Astrocyte (in vitro differentiated cells and primary cell): Measurements from ENCODE around the gene GNAQ. TPM values are rescaled to one million over a fixed set of nuclear protein-coding genes. Genes with fewer than 3 reads are reported as not detected.

Source experiments
- DNase-seq: peaks from one replicate; pipeline ENCODE4 v3.0.0-alpha.2; 2010; ENCODE audit warnings: low read depth
- FAIRE-seq: peaks from 2 replicates; lab custom pipeline; 2011; peaks lifted over from hg19 to GRCh38; lab: Jason Lieb, UNC
- H2AFZ ChIP-seq: 2 replicates; pipeline ENCODE4 v1.6.0; 2012; ENCODE audit warnings: low read depth, low read length, inconsistent platforms
- H3K27ac ChIP-seq: 2 replicates; pipeline ENCODE4 v1.5.1; 2011; ENCODE audit warnings: low read depth, low read length, inconsistent platforms
- H3K27me3 ChIP-seq: 2 replicates; pipeline ENCODE4 v1.6.0; 2011; ENCODE audit warnings: low read length, inconsistent platforms; ENCODE audit not compliant: insufficient read depth
- H3K36me3 ChIP-seq: 2 replicates; pipeline ENCODE4 v1.5.1; 2011; ENCODE audit warnings: low read length, inconsistent platforms; ENCODE audit not compliant: insufficient read depth
- H3K4me1 ChIP-seq: 2 replicates; pipeline ENCODE4 v1.5.1; 2011; ENCODE audit warnings: low read length, inconsistent platforms; ENCODE audit not compliant: insufficient read depth
- H3K4me2 ChIP-seq: 2 replicates; pipeline ENCODE4 v1.6.0; 2012; ENCODE audit warnings: low read length, inconsistent platforms
- H3K4me3 ChIP-seq: 2 replicates; pipeline ENCODE4 v1.5.1; 2011; ENCODE audit warnings: low read depth, mild to moderate bottlenecking, low read length, inconsistent platforms; ENCODE audit not compliant: insufficient read depth
- H3K79me2 ChIP-seq: 2 replicates; pipeline ENCODE4 v1.6.0; 2012; ENCODE audit warnings: mild to moderate bottlenecking, low read length, inconsistent platforms; ENCODE audit not compliant: insufficient read depth
- H3K9ac ChIP-seq: 2 replicates; pipeline ENCODE4 v1.6.0; 2012; ENCODE audit warnings: mild to moderate bottlenecking, low read length, inconsistent platforms
- H3K9me3 ChIP-seq: 2 replicates; pipeline ENCODE4 v1.5.1; 2012; ENCODE audit warnings: low read depth, mild to moderate bottlenecking, low read length, inconsistent platforms; ENCODE audit not compliant: insufficient read depth
- H4K20me1 ChIP-seq: 2 replicates; pipeline ENCODE4 v1.6.0; 2012; ENCODE audit warnings: low read length, inconsistent platforms; ENCODE audit not compliant: insufficient read depth
- H3K27ac Mint-ChIP-seq: one replicate; pipeline ENCODE4 v1.8.0; 2021; ENCODE audit warnings: mild to moderate bottlenecking, mixed read lengths; ENCODE audit not compliant: unreplicated experiment
- H3K27me3 Mint-ChIP-seq: one replicate; pipeline ENCODE4 v1.8.0; 2021; ENCODE audit warnings: low read depth, mixed read lengths; ENCODE audit not compliant: unreplicated experiment
- H3K36me3 Mint-ChIP-seq: one replicate; pipeline ENCODE4 v1.8.0; 2021; ENCODE audit warnings: low read depth, mixed read lengths; ENCODE audit not compliant: unreplicated experiment
- H3K4me1 Mint-ChIP-seq: one replicate; pipeline ENCODE4 v1.8.0; 2021; ENCODE audit warnings: low read depth, mixed read lengths; ENCODE audit not compliant: unreplicated experiment
- H3K4me3 Mint-ChIP-seq: one replicate; pipeline ENCODE4 v1.8.0; 2021; ENCODE audit warnings: mild to moderate bottlenecking, moderate library complexity, mixed read lengths; ENCODE audit not compliant: unreplicated experiment
- H3K9me3 Mint-ChIP-seq: one replicate; pipeline ENCODE4 v1.8.0; 2021; ENCODE audit warnings: mild to moderate bottlenecking, mixed read lengths; ENCODE audit not compliant: unreplicated experiment
- CTCF ChIP-seq: IDR thresholded peaks from 2 replicates; pipeline ENCODE4 v1.5.1; 2011; ENCODE audit warnings: low read depth, mild to moderate bottlenecking, inconsistent platforms, low read length, moderate library complexity; ENCODE audit not compliant: insufficient read depth
- EZH2 ChIP-seq: IDR thresholded peaks from 2 replicates; pipeline ENCODE4 v1.6.1; 2012; ENCODE audit warnings: mild to moderate bottlenecking, low read length, inconsistent platforms; ENCODE audit not compliant: insufficient read depth
- total RNA-seq: library from RNA; stranded (reverse); gene quantifications from 2 replicates; pipeline ENCODE4 v1.2.1, GENCODE V29; 2021

GNAQ gene
- total RNA-seq, 1 donor from 2014 or later = 74.9 TPM

GRCh38 chr9:77957652-77958051 is 74.0 kb downstream of the GNAQ start:
- no peaks in the 10 kb centered on the region for H3K36me3 Mint-ChIP-seq
- peaks cover 53% of the 10 kb centered on the region for H3K4me1 Mint-ChIP-seq
- DNase-seq = no peak
- H3K4me2 ChIP-seq = no peak overlapping the region
- no peaks in the 10 kb centered on the region for H3K27me3 ChIP-seq
- H3K79me2 ChIP-seq = peaks cover 89% of the 10 kb centered on the region
- no peaks in the 10 kb centered on the region for H3K36me3 ChIP-seq
- no peaks in the 10 kb centered on the region for H3K27me3 Mint-ChIP-seq
- no peak overlapping the region for H3K4me3 ChIP-seq
- FAIRE-seq = no peak
- no peak overlapping the region for H3K9ac ChIP-seq
- H2AFZ ChIP-seq = no peak overlapping the region
- TF ChIP-seq CTCF (no peak), EZH2 (no peak)
- H3K9me3 Mint-ChIP-seq = no peaks in the 10 kb centered on the region
- no peaks in the 10 kb centered on the region for H3K9me3 ChIP-seq
- no peak overlapping the region for H3K27ac ChIP-seq
- no peak overlapping the region for H3K4me3 Mint-ChIP-seq
- peaks cover 66% of the 10 kb centered on the region for H4K20me1 ChIP-seq
- no peak overlapping the region for H3K27ac Mint-ChIP-seq
- peaks cover 28% of the 10 kb centered on the region for H3K4me1 ChIP-seq

GRCh38 chr9:77956555-77956954 is 75.1 kb downstream of the GNAQ start:
- H3K4me3 Mint-ChIP-seq = no peak overlapping the region
- no peak for FAIRE-seq
- no peaks in the 10 kb centered on the region for H3K27me3 Mint-ChIP-seq

More at GRCh38 chr9:77956555-77956954, 75.1 kb downstream of the GNAQ start:
- no peak for DNase-seq
- Histone ChIP-seq H3K4me3 (no peak overlapping the region), H2AFZ (no peak overlapping the region), H3K27ac (no peak overlapping the region), H4K20me1 (peaks cover 62% of the 10 kb centered on the region), H3K27me3 (no peaks in the 10 kb centered on the region), H3K36me3 (no peaks in the 10 kb centered on the region), H3K4me2 (no peak overlapping the region), H3K9me3 (no peaks in the 10 kb centered on the region), H3K4me1 (peaks cover 27% of the 10 kb centered on the region), H3K9ac (no peak overlapping the region), H3K79me2 (peaks cover 91% of the 10 kb centered on the region)
- Mint-ChIP-seq H3K36me3 (no peaks in the 10 kb centered on the region), H3K4me1 (peaks cover 55% of the 10 kb centered on the region), H3K9me3 (no peaks in the 10 kb centered on the region), H3K27ac (no peak overlapping the region)
- no peak for TF ChIP-seq EZH2
- TF ChIP-seq CTCF = no peak
